ENCODE data around the gene PPT1.

- TF ChIP-seq CTCF (IDR thresholded peaks at IDR 0.05) (no peak), POLR2A (IDR thresholded peaks at IDR 0.05) (no peak)
These were observed 38.4 kb downstream of the PPT1 start for GRCh38 chr1:40058453-40059337.
